KMS-11 (cell line): Measurements from ENCODE around the gene FOXP1.

Experiments
- H2AFZ ChIP-seq: fragments of 200-600 bp; sonication (generic); 2 replicates; pipeline ENCODE4 v1.6.1; 2016; ENCODE audit warnings: antibody characterized with exemption, mixed run types, low read depth
- H3K27ac ChIP-seq: fragments of 200-600 bp; sonication (generic); 2 replicates; pipeline ENCODE4 v1.6.1; 2016; ENCODE audit warnings: mild to moderate bottlenecking, mixed run types
- H3K27me3 ChIP-seq: fragments of 200-600 bp; sonication (generic); 2 replicates; pipeline ENCODE4 v1.6.1; 2017; ENCODE audit warnings: mild to moderate bottlenecking, low read depth, mixed run types, moderate library complexity; ENCODE audit not compliant: insufficient read depth
- H3K36me3 ChIP-seq: fragments of 200-600 bp; sonication (generic); 2 replicates; pipeline ENCODE4 v1.6.1; 2017; ENCODE audit warnings: mild to moderate bottlenecking, mixed run types; ENCODE audit not compliant: insufficient read depth
- H3K4me1 ChIP-seq: fragments of 200-600 bp; sonication (generic); 2 replicates; pipeline ENCODE4 v1.6.1; 2016; ENCODE audit warnings: mild to moderate bottlenecking, low read depth, mixed run types; ENCODE audit not compliant: poor library complexity, severe bottlenecking
- H3K4me2 ChIP-seq: fragments of 200-600 bp; sonication (generic); 2 replicates; pipeline ENCODE4 v1.7.0; 2016; ENCODE audit warnings: mild to moderate bottlenecking, mixed run types
- H3K4me3 ChIP-seq: fragments of 200-600 bp; sonication (generic); IDR thresholded peaks from 2 replicates; pipeline ENCODE4 v1.6.1; 2017; ENCODE audit warnings: low read depth, low read length, mixed read lengths; ENCODE audit not compliant: insufficient read depth
- H3K79me2 ChIP-seq: fragments of 200-600 bp; sonication (generic); 2 replicates; pipeline ENCODE4 v1.6.1; 2016; ENCODE audit warnings: low read depth, mixed run types; ENCODE audit not compliant: insufficient read depth
- H3K9ac ChIP-seq: fragments of 200-600 bp; sonication (generic); 2 replicates; pipeline ENCODE4 v1.6.1; 2016; ENCODE audit warnings: mild to moderate bottlenecking, mixed run types
- H4K20me1 ChIP-seq: fragments of 200-600 bp; sonication (generic); 2 replicates; pipeline ENCODE4 v1.6.1; 2016; ENCODE audit warnings: mild to moderate bottlenecking, mixed run types; ENCODE audit not compliant: insufficient read depth
- TF ChIP-seq, protein P1 (sequence below): fragments of 200-600 bp; sonication (generic); conservative IDR thresholded peaks from 2 replicates; pipeline ENCODE4 v1.6.1; 2017; ENCODE audit warnings: low read depth, mild to moderate bottlenecking, antibody characterized with exemption, low read length, moderate library complexity, mixed read lengths

The FOXP1 gene

DNA sequence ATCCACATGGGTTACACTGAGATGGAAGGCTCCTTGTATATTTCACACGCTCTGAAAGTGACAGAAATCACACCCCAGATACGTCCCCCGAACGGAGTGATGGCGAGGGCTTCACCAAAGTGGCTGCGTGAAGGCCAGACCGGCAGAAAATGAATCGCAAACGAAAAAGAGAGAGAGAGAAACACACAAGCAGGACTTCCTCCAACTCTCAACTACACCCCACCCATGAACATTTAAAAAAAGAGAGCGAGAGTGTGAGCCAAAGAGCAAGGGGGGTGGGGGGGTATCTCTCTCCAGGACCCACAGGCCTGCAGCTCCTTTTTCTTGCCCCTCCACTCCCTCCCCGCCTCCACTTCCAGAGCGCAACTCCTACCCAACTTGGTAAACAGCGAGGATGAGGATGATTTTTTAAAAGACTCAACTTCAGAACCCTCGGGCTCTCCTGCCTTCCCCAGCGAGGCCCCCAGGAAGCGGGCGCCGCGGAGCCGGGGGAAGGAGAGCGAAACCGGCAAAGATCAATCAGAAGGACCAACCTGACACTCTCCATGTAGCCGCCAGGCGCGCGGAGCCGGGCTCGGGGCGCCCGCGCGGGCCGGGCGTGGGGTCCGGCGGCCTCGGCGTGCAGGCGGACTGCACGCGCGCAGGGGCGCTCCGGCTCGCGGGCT is 519.1 kb downstream of the FOXP1 start:
- no peaks in the 10 kb centered on the region for H4K20me1 ChIP-seq
- no peaks in the 10 kb centered on the region for H3K36me3 ChIP-seq
- H3K4me3 ChIP-seq = no peak overlapping the region
- peak overlapping the region; percentile 81 for H3K27ac ChIP-seq
- peaks cover 64% of the 10 kb centered on the region for H3K4me1 ChIP-seq
- peak overlapping the region; percentile 57; the same call in 1 of the 2 replicates for H2AFZ ChIP-seq
- peaks cover 50% of the 10 kb centered on the region for H3K79me2 ChIP-seq
- TF ChIP-seq, protein P1, sequence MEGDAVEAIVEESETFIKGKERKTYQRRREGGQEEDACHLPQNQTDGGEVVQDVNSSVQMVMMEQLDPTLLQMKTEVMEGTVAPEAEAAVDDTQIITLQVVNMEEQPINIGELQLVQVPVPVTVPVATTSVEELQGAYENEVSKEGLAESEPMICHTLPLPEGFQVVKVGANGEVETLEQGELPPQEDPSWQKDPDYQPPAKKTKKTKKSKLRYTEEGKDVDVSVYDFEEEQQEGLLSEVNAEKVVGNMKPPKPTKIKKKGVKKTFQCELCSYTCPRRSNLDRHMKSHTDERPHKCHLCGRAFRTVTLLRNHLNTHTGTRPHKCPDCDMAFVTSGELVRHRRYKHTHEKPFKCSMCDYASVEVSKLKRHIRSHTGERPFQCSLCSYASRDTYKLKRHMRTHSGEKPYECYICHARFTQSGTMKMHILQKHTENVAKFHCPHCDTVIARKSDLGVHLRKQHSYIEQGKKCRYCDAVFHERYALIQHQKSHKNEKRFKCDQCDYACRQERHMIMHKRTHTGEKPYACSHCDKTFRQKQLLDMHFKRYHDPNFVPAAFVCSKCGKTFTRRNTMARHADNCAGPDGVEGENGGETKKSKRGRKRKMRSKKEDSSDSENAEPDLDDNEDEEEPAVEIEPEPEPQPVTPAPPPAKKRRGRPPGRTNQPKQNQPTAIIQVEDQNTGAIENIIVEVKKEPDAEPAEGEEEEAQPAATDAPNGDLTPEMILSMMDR = no peak
- peak overlapping the region; percentile 80; the same call in 1 of the 2 replicates for H3K4me2 ChIP-seq
- H3K27me3 ChIP-seq = no peaks in the 10 kb centered on the region
- H3K9ac ChIP-seq = peak overlapping the region; percentile 78

DNA sequence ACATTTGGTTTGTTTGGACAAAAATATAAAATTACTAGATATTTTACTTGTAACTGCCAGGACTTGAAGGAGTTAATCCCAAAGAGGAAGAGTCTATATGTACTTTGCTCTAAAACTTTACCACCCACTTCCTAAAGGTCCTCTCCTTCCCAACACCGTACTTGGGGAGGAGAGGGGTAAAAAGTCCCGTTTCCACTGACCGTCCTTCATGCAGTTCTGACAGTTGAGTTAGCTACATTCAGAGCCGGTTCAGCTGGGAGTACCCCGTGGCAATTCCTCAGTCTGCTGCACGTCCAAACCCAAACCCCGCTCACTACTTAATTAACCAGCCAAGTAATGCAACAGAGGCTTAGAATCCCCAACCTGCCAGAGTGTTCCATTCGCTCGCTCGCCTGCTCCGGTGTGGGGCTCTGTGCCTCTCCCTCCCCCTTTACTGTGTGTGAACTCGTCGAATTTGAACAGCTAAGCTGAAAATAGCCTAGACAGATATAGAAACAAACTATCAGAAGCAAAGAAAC is 519.7 kb downstream of the FOXP1 start:
- H2AFZ ChIP-seq = peak overlapping the region; percentile 57; the same call in 1 of the 2 replicates
- peak overlapping the region; percentile 81 for H3K27ac ChIP-seq
- H3K79me2 ChIP-seq = peaks cover 56% of the 10 kb centered on the region
- H3K9ac ChIP-seq = peak overlapping the region; percentile 78
- TF ChIP-seq, protein P1 = no peak
- H3K4me2 ChIP-seq = peak overlapping the region; percentile 80
- peaks cover 65% of the 10 kb centered on the region for H3K4me1 ChIP-seq
- H4K20me1 ChIP-seq = no peaks in the 10 kb centered on the region
- no peak overlapping the region for H3K4me3 ChIP-seq
- H3K27me3 ChIP-seq = no peaks in the 10 kb centered on the region
- no peaks in the 10 kb centered on the region for H3K36me3 ChIP-seq

DNA sequence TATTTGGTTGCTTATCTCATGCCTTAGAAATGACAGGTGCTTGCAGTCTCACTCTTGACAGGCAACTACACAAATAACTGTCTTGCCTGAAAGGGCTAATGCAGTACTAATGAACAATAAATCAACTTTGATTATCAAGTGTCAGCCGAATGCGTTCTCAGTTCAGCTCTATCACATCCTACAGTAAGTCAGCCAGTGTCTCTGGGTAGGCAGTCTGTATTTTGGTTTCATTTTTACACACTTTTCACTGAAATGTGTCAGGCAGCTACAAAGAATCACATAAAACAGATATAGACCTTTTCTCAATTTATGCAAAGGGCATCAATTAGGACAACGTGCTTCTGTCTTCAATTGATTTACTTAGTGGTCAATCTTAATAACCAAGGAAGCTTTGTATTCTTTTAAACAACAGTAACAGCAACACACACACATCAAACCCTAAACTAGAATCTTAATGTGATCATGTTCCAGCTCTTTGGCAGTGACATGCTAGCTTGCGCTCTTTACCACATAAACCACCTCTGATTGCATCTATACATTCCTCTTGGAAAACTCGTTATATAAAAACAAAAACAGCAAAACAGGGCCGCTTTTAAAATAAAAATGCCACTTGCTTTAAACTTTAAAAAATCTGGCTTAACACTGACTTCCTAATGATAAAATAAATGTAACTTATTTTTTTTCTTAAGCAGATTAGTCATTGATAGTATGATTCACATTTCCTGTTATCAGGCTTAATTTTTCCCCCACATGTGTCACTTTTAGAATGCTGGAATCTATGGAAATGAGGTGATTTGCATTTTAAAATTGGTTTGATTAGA is 520.4 kb downstream of the FOXP1 start:
- Histone ChIP-seq H4K20me1 (no peaks in the 10 kb centered on the region), H3K79me2 (peaks cover 63% of the 10 kb centered on the region), H3K27ac (peak overlapping the region; percentile 81), H3K9ac (peak overlapping the region; percentile 78), H3K36me3 (no peaks in the 10 kb centered on the region), H2AFZ (no peak overlapping the region), H3K27me3 (no peaks in the 10 kb centered on the region), H3K4me2 (peak overlapping the region; percentile 80), H3K4me3 (no peak overlapping the region), H3K4me1 (peaks cover 65% of the 10 kb centered on the region)
- TF ChIP-seq, protein P1 = no peak

DNA sequence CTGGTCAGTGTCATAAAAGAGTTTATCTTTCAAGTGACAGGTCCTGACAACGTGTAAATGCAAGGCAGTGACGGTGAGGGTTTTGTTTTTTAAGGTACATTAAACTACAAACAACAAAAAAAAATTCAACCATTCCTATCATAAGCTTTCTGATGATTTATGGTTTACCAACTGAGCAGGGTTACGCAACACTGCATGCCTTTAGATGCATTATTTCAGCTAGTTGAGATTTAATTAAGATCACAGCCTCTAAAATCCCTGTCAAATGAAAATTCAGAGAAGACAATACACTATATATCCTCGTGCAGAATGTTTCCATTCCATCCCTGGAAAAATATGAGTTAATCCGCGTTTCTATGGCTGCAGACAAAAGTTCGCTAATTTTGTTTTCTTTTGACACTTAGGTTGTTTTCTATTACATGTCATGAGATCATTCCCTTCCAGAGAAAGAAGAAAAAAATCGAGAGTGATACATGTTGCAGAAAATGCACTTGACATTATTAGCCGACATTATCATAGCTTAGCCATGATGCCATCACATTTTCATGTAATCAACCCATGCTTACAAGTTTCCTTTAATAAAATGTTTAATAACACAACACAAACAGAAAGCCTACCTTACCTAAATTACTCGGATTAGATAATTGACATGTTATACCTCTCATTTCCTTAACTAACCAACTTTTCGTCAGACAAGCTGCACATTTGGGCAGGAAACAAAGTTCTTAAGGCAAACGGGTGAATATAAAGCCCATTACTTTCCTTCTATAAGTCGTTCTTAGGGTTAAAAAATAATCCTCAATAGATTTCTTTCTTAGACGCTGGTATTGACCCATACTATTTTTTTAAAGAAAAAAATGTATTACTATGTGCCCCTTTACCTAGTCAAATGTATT is 521.2 kb downstream of the FOXP1 start:
- Histone ChIP-seq H3K36me3 (no peaks in the 10 kb centered on the region), H3K4me3 (no peak overlapping the region), H3K79me2 (peaks cover 72% of the 10 kb centered on the region), H3K4me1 (peaks cover 68% of the 10 kb centered on the region), H2AFZ (no peak overlapping the region), H4K20me1 (no peaks in the 10 kb centered on the region), H3K27me3 (no peaks in the 10 kb centered on the region), H3K4me2 (peak overlapping the region; percentile 80), H3K27ac (peak overlapping the region; percentile 81), H3K9ac (peak overlapping the region; percentile 78)
- TF ChIP-seq, protein P1 = no peak
